RWPE1 (cell line): ENCODE results near the gene WDR18.

Source experiments
- CTCF ChIA-PET: fragments of 350-600 bp; sonication (Branson Sonifier 250); formaldehyde crosslinking; extraction: SDS; loops from one replicate; lab custom pipeline; 2021; lab: Yijun Ruan, JAX
- POLR2A ChIA-PET: fragments of 400-600 bp; formaldehyde crosslinking; extraction: SDS; loops from one replicate; lab custom pipeline; 2020; ENCODE audit warnings: antibody characterized with exemption; ENCODE audit not compliant: low non-redundant PET; lab: Yijun Ruan, JAX
- DNase-seq: peaks from one replicate; pipeline ENCODE4 v3.0.0; 2012; ENCODE audit warnings: low spot score
- H3K27ac ChIP-seq: fragments of 450-650 bp; 2 replicates; pipeline ENCODE4 v1.5.1; 2017
- TF ChIP-seq, protein P1 (sequence below): fragments of 450-650 bp; conservative IDR thresholded peaks from 2 replicates; pipeline ENCODE4 v1.5.1; 2017; ENCODE audit warnings: low read depth, mild to moderate bottlenecking

The WDR18 gene

DNA sequence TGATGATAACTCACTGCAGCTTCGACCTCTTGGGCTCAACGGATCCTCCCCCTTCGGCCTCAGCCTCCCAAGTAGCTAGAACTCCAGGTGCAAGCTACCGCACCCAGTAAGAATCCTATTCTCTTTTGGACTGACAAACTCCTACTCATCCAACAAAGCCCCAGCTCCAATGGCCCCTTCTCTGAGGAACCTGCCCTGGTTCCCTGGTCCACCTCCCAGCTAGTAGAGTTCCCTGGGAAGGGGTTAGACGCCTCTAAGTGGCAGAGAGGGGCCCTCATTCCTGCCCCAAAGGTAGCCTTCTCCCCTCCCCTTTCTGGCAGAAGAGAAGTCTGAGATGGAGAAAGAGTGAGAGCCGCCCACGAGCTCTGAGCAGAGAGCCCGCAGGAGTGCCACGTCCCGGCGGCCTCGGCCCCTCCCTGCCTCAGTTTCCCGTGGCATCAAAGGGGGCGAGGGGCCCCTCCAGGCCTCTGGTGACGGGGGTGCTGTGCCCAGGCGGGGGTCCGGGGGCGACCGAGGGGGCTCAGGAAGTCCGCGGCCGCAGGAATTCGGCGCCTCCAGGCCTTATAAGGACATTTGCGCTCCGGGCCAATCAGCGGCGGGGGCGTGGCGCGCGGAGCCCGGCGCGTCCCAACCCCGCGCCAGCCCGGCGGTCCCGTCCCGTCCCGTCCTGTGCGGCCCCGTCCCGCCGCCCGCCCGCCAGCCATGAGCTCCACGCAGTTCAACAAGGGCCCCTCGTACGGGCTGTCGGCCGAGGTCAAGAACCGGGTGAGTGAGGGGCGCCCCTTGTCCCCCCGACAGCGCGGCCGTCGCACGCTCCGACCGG lies 42.0 kb downstream of the WDR18 start, which contains the start of gene CNN2:
Gene CNN2, plus strand, starts transcription at position 649 of the 823 bp plus-strand sequence. Its CDS starts 54 bp downstream, at position 703.
- H3K27ac ChIP-seq = peak within 1 kb of the TSS; percentile 99
- ChIA-PET POLR2A (interaction anchor here (0.6 to 2.8 kb wide), 4 partner anchors 14 to 184 kb away, joined by 3 to 11 read pairs (median 3); partner anchors contain the start of genes ABCA7 and WDR18), CTCF (no interaction called here)
- TF ChIP-seq, protein P1, sequence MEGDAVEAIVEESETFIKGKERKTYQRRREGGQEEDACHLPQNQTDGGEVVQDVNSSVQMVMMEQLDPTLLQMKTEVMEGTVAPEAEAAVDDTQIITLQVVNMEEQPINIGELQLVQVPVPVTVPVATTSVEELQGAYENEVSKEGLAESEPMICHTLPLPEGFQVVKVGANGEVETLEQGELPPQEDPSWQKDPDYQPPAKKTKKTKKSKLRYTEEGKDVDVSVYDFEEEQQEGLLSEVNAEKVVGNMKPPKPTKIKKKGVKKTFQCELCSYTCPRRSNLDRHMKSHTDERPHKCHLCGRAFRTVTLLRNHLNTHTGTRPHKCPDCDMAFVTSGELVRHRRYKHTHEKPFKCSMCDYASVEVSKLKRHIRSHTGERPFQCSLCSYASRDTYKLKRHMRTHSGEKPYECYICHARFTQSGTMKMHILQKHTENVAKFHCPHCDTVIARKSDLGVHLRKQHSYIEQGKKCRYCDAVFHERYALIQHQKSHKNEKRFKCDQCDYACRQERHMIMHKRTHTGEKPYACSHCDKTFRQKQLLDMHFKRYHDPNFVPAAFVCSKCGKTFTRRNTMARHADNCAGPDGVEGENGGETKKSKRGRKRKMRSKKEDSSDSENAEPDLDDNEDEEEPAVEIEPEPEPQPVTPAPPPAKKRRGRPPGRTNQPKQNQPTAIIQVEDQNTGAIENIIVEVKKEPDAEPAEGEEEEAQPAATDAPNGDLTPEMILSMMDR = no peak
- DNase-seq = peak; percentile 74

DNA sequence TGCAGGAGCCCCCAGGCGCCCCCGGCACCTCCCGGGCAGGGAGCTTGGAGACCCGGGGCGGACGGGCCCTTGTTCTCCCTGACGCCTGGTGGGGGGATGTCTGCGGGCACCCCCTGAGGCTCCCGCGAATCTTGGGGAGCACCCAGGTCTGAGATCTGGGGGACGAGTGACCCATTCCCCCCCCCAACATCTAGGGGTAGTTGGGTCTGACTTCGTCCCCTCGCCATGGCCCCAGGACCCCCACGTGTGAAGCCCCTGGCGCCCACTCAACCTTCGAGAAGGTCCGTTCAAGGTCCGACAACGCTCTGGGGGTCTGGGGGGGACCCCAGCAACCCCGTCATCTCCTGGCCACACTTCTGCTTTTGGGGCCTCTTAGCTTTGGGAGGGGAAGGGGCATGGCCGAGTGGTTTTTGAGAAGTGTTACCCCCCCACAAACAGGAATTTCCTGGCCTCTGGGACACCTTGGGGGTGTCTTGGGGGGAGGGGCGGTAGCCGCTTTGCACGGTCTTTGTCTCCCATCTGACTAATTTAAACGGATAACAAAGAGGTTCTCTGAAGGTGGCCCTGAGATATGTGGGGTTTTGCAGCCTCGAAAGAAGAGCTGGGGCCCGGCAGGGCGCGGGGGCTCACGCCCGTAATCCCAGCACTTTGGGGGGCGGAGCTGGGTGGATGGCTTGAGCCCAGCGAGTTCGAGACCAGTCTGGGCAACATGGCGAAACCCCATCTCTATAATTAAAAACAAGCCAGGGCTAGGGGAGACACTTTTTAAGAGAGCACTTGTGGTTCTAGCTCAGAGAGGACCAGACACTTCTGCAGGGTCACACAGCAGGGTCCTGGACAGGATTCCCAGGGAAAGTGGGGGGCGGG lies 42.9 kb downstream of the WDR18 start:
- TF ChIP-seq, protein P1 = no peak
- ChIA-PET CTCF (interaction anchor here (0.5 to 0.9 kb wide), 2 partner anchors 161 to 217 kb away, joined by 3 to 6 read pairs; no protein-coding TSS in a partner anchor), POLR2A (interaction anchor here (0.6 to 2.8 kb wide), 4 partner anchors 10 to 183 kb away, joined by 3 to 11 read pairs (median 4); partner anchors contain the start of genes ABCA7 and WDR18)
- peak overlapping the region; percentile 99 for H3K27ac ChIP-seq
- DNase-seq = no peak

DNA sequence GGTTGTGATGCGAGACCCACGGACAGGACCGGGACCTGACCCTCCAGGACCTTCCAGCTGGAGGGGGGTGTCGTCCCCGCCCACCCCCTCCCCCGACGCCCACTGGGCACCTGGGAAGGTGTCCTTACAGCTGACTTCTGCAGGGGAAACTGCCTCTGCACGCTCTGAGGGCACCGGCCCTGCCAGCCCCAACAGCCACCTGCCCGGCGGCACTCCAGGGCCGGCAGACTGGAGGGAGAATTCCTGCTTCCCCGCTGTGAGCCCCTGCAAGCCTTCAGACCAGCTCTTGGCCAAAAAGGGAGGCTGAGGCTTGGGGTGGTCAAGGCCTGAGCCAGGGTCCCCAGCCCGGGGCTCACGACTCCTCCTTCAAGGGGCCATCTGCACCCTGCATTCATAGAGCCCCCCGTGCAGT lies 43.5 kb downstream of the WDR18 start:
- ChIA-PET CTCF (interaction anchor here (0.9 kb wide), 1 partner anchor 216 kb away, joined by 6 read pairs; no protein-coding TSS in a partner anchor), POLR2A (interaction anchor here (1.6 to 2.8 kb wide), 2 partner anchors 11 to 12 kb away, joined by 6 to 11 read pairs; partner anchors contain the start of gene ABCA7)
- H3K27ac ChIP-seq = peak overlapping the region; percentile 99
- no peak for DNase-seq
- TF ChIP-seq, protein P1 = no peak

DNA sequence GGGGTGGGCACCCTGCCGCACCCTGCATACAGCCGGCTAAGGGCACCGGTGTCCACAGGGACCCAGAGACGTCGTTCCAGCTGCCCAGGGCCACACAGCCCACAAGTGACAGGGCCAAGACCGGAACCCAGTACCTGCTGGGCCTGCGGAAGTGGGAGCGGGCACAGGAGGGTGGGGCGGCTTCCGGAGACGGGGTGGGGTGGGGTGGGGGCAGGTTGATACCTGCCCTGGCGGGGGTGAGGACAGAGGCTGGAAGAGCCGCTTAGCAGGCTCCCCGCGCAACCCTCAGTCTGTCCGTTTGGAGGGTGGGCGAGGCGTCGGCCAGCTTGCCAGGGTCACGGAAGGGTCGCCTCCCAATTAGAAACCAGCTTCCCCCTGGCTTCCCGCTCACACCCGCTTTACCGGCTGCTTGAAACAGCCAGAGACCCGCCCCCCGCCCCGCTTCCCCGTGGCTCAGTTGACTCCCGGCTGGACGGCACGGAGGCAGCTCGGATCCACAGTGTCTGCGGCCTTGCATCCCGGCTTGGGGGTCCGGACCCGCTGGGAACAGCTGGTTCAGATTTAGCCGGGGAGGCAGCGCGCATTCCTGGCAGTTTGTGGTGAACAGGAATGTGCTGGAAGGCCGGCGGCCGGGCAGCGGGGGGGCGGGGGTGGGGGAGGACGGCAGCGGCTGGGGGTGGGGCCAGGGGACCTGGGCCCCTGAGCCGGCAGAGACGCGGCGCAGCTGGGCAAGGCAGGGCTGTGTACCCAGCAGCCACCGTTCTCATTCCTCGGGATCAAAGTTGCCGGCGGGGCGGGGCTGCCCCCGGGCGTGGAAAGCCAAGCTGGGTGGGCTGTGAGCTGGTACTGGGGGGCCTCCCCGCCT lies 44.1 kb downstream of the WDR18 start:
- DNase-seq = peak; percentile 89
- CTCF ChIA-PET = interaction anchor here (0.6 to 0.7 kb wide), 3 partner anchors 9 to 167 kb away, joined by 3 to 5 read pairs (median 4); no protein-coding TSS in a partner anchor
- H3K27ac ChIP-seq = peak overlapping the region; percentile 99
- POLR2A ChIA-PET = interaction anchor here (0.5 to 2.8 kb wide), 6 partner anchors 11 to 241 kb away, joined by 3 to 11 read pairs (median 5); partner anchors contain the start of genes ABCA7 and CIRBP
- TF ChIP-seq, protein P1 = no peak

DNA sequence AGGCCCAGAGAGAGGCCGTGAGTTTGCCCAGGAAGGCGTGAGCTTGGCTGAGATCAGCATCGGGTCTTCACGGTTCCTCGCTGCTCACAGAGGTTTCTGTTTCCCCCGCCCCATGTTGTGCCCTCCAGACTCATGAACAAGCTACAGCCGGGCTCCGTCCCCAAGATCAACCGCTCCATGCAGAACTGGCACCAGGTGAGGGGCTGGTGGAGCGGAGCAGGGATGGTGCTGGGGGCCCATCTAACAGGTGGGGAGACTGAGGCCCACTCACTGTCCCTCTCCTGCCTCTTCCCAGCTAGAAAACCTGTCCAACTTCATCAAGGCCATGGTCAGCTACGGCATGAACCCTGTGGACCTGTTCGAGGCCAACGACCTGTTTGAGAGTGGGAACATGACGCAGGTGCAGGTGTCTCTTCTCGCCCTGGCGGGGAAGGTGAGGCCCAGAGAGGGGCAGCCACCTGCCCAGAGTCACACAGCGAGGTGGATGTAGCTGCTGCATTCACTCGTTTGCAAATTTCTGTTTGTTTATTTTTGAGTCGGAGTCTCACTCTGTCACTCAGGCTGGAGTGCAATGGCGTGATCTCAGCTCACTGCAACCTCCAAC lies 48.2 kb downstream of the WDR18 start:
- DNase-seq = no peak
- POLR2A ChIA-PET = interaction anchor here (0.6 kb wide), 1 partner anchor 15 kb away, joined by 3 read pairs; no protein-coding TSS in a partner anchor
- peak overlapping the region; percentile 28; the same call in 1 of the 2 replicates for H3K27ac ChIP-seq
- TF ChIP-seq, protein P1 = no peak
- CTCF ChIA-PET = interaction anchor here (0.7 kb wide), 1 partner anchor 70 kb away, joined by 3 read pairs; no protein-coding TSS in a partner anchor
